Measurements from ENCODE around the gene GFRA1.
"Not testable (repeated sequence)": the region's sequence is repeated elsewhere in the genome, so short reads cannot be mapped to it uniquely, and the experiment has no call there.

GFRA1 gene

DNA sequence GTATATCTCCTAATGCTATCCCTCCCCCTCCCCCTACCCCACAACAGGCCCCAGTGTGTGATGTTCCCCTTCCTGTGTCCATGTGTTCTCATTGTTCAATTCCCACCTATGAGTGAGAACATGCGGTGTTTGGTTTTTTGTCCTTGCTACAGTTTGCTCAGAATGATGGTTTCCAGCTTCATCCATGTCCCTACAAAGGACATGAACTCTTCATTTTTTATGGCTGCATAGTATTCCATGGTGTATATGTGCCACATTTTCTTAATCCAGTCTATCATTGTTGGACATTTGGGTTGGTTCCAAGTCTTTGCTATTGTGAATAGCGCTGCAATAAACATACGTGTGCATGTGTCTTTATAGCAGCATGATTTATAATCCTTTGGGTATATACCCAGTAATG, 220.5 kb downstream of the GFRA1 start:
- not testable (repeated sequence) for H3K27ac ChIP-seq (ENCODE audit: low read depth in 2 of 2, low read length in 2 of 2)

DNA sequence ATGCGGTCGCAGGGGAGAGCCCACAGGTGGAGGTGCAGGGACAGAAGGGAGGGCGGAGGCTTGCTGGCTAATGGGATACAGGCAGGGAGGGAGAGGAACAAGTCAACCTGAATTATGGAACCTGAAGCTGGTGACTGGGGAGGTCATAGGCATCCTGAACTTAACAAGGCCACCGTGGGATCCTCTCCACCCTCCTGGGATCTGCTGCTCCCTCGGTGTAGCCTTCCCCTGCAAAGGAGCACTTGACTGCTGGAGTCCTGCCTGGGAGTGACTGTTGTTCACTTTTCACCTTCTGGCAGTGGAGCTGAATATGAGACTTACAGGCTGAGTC, 223.1 kb downstream of the GFRA1 start:
- Histone ChIP-seq H3K9ac (ENCODE audit: low read depth in 1 of 2, low read length in 2 of 2) (no peak overlapping the region), H3K9me3 (ENCODE audit: control insufficient read depth in 2 of 2, low read length in 2 of 2) (no peaks in the 10 kb centered on the region), H3K4me3 (ENCODE audit: low read length in 2 of 2) (no peak overlapping the region), H3K27ac (ENCODE audit: low read depth in 2 of 2, low read length in 2 of 2) (no peak overlapping the region), H3K27me3 (ENCODE audit: control insufficient read depth in 2 of 2, insufficient read depth in 2 of 2, low read length in 2 of 2) (no peaks in the 10 kb centered on the region), H3K4me1 (ENCODE audit: control insufficient read depth in 2 of 2, insufficient read depth in 2 of 2, low read length in 2 of 2) (no peaks in the 10 kb centered on the region), H3K36me3 (ENCODE audit: control insufficient read depth in 2 of 2, insufficient read depth in 2 of 2, low read length in 2 of 2) (no peaks in the 10 kb centered on the region)

More for the DNA sequence above, 220.5 kb downstream of the GFRA1 start:
- not testable (repeated sequence) for H3K4me3 ChIP-seq (ENCODE audit: low read length in 2 of 2); H3K36me3 ChIP-seq (ENCODE audit: control insufficient read depth in 2 of 2, insufficient read depth in 2 of 2, low read length in 2 of 2); H3K27me3 ChIP-seq (ENCODE audit: control insufficient read depth in 2 of 2, insufficient read depth in 2 of 2, low read length in 2 of 2); H3K9ac ChIP-seq (ENCODE audit: low read depth in 1 of 2, low read length in 2 of 2); H3K4me1 ChIP-seq (ENCODE audit: control insufficient read depth in 2 of 2, insufficient read depth in 2 of 2, low read length in 2 of 2); H3K9me3 ChIP-seq (ENCODE audit: control insufficient read depth in 2 of 2, low read length in 2 of 2)

DNA sequence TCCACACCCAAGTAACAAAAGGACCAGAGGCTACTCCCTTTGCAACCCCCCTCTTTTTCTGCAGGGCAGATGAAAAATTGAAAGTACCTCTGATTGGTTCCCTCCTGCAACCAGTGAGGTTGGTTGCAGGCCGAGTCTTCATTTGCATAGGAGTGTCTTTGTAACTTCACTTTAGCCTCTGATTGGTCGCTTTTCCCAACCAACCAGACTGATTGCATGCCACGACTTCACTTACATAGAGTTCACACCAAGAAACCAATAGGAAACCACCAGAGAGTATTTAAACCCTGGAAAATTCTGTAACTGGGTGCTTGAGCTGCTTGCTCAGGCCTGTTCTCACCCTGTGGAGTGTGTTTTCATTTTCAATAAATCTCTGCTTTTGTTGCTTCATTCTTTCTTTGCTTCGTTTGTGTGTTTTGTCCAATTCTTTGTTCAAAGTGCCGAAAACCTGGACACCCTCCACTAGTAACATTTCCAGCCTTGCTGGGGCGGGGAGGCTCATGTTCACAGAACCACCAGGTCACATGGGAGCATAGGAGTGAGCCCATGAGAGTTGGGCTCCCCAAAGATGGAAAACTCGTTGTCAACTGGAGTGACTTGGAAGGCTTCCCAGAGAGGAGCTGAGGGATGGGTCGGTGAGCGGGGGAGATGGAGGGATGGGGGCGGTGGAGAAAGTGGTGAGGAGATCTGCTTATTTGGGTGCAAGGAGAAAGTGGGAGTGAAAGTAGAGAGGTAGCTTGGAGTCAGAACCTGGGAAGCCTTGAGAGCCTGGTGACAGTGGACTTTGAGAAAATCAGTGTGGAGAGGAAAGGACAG, 223.6 kb downstream of the GFRA1 start:
- Histone ChIP-seq H3K9ac (ENCODE audit: low read depth in 1 of 2, low read length in 2 of 2) (no peak overlapping the region), H3K27ac (ENCODE audit: low read depth in 2 of 2, low read length in 2 of 2) (no peak overlapping the region), H3K36me3 (ENCODE audit: control insufficient read depth in 2 of 2, insufficient read depth in 2 of 2, low read length in 2 of 2) (no peaks in the 10 kb centered on the region), H3K4me1 (ENCODE audit: control insufficient read depth in 2 of 2, insufficient read depth in 2 of 2, low read length in 2 of 2) (no peaks in the 10 kb centered on the region), H3K27me3 (ENCODE audit: control insufficient read depth in 2 of 2, insufficient read depth in 2 of 2, low read length in 2 of 2) (no peaks in the 10 kb centered on the region), H3K4me3 (ENCODE audit: low read length in 2 of 2) (no peak overlapping the region), H3K9me3 (ENCODE audit: control insufficient read depth in 2 of 2, low read length in 2 of 2) (no peaks in the 10 kb centered on the region)

DNA sequence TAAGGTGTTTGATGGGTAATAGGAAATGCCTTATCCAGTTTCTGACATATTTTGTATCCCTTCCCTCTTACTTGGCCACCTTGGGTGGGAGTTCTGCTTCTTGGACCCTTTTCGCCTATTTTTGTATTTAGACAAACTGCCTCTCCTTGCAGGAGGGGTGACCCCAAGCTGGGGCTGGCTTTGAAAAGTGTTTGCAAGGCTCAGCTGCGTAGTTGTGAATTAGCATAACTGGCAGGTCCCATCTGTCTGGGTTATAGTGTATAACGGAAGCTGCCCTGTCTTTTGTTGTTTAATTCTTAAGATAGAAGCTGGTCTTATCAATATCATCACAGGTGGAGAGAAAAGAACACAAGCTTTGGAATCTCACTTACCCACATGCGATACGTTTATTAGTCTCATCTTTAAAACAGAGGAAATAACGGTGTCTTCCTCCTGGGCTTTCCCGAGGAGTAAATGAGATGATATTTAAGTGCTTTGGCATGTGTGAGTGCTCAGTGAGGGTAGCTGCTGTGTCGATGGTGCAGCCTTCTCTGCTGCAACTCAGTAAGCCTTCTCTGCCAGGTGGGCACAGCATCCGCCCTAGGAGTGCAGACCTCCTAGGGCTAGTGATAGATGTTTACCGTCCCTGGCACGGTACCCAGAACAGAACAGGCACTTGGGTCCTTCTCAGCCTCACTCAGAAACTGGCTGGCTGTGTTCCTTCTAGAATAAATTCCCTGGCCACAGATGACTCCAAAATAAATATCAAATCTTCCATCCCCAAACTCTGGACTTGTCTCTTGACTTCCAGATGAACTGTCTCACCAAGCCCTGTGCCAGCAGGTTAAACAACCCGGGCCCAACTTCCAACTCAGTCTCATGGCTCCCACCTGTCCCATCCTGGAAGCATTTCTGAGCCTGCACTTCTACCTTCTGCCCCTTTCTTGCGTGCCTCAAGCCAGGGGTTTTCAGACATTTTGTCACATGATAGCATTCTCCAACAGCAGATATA, 227.3 kb downstream of the GFRA1 start:
- Histone ChIP-seq H3K4me3 (ENCODE audit: low read length in 2 of 2) (no peak overlapping the region), H3K36me3 (ENCODE audit: control insufficient read depth in 2 of 2, insufficient read depth in 2 of 2, low read length in 2 of 2) (no peaks in the 10 kb centered on the region), H3K9ac (ENCODE audit: low read depth in 1 of 2, low read length in 2 of 2) (no peak overlapping the region), H3K27me3 (ENCODE audit: control insufficient read depth in 2 of 2, insufficient read depth in 2 of 2, low read length in 2 of 2) (no peaks in the 10 kb centered on the region), H3K27ac (ENCODE audit: low read depth in 2 of 2, low read length in 2 of 2) (no peak overlapping the region), H3K4me1 (ENCODE audit: control insufficient read depth in 2 of 2, insufficient read depth in 2 of 2, low read length in 2 of 2) (no peaks in the 10 kb centered on the region), H3K9me3 (ENCODE audit: control insufficient read depth in 2 of 2, low read length in 2 of 2) (no peaks in the 10 kb centered on the region)

DNA sequence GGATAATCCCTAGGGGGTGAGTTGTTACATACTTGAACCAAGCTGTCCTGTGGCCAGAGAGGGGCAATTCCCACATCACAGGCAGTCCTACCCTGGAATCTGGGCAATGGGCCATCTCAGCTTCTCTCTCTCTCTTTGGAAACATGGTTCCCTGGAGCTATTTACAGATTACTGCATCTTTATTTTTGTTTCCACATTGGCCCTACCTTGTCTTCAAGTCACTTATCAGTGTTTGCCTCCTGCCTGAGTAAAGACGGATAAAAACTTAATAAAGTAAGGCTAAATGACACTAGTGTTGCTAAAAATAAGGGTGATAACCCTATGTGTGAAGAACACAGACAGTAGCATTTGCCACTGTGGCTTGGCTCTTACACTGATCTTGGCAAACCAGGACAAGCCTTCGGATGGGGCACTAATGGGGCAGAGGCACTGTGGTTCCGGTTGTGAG, 228.2 kb downstream of the GFRA1 start:
- no peaks in the 10 kb centered on the region for H3K4me1 ChIP-seq (ENCODE audit: control insufficient read depth in 2 of 2, insufficient read depth in 2 of 2, low read length in 2 of 2)

DNA sequence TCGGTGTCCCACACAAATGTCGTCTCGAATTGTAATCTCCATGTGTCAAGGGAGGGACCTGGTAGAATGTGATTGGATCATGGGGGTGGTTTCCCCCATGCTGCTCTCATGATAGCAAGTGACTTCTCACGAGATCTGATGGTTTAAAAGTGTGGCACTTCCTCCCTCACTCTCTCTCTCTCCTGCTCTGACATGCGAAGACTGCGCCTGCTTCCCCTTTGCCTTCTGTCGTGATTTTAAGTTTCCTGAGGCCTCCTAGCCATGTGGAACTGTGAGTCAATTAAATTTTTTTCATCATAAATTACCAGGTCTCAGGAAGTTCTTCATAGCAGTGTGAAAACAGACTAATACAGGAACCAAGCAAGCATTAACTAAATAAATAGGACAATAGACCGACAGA, 229.1 kb downstream of the GFRA1 start:
- no peaks in the 10 kb centered on the region for H3K9me3 ChIP-seq (ENCODE audit: control insufficient read depth in 2 of 2, low read length in 2 of 2)
- H3K36me3 ChIP-seq (ENCODE audit: control insufficient read depth in 2 of 2, insufficient read depth in 2 of 2, low read length in 2 of 2) = no peaks in the 10 kb centered on the region
- H3K27me3 ChIP-seq (ENCODE audit: control insufficient read depth in 2 of 2, insufficient read depth in 2 of 2, low read length in 2 of 2) = no peaks in the 10 kb centered on the region
- no peaks in the 10 kb centered on the region for H3K4me1 ChIP-seq (ENCODE audit: control insufficient read depth in 2 of 2, insufficient read depth in 2 of 2, low read length in 2 of 2)
- no peak overlapping the region for H3K9ac ChIP-seq (ENCODE audit: low read depth in 1 of 2, low read length in 2 of 2)
- no peak overlapping the region for H3K27ac ChIP-seq (ENCODE audit: low read depth in 2 of 2, low read length in 2 of 2)
- H3K4me3 ChIP-seq (ENCODE audit: low read length in 2 of 2) = no peak overlapping the region

More for the DNA sequence above, 228.2 kb downstream of the GFRA1 start:
- H3K36me3 ChIP-seq (ENCODE audit: control insufficient read depth in 2 of 2, insufficient read depth in 2 of 2, low read length in 2 of 2) = no peaks in the 10 kb centered on the region
- H3K9ac ChIP-seq (ENCODE audit: low read depth in 1 of 2, low read length in 2 of 2) = no peak overlapping the region
- H3K27me3 ChIP-seq (ENCODE audit: control insufficient read depth in 2 of 2, insufficient read depth in 2 of 2, low read length in 2 of 2) = no peaks in the 10 kb centered on the region
- no peaks in the 10 kb centered on the region for H3K9me3 ChIP-seq (ENCODE audit: control insufficient read depth in 2 of 2, low read length in 2 of 2)
- no peak overlapping the region for H3K27ac ChIP-seq (ENCODE audit: low read depth in 2 of 2, low read length in 2 of 2)
- no peak overlapping the region for H3K4me3 ChIP-seq (ENCODE audit: low read length in 2 of 2)

DNA sequence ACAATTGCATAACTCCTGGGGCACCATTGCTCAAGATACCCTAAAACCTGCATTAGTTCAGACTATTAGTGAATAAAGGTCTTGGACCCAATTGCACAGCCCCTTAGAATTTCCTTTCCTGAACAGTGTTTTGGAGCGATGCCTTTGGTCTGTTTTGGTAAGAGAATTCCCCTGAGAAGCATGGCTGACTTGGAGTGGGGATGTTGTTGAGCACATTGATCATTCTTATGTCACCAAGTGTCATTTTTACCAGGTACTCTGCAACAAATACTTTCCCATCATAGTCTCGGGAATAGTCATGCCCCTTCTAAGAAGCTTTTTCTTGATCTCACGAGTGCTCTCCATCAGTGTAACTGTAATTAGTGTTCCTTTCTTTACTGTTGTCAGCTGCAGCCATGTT, 229.7 kb downstream of the GFRA1 start:
- H3K9me3 ChIP-seq (ENCODE audit: control insufficient read depth in 2 of 2, low read length in 2 of 2) = no peaks in the 10 kb centered on the region
- H3K9ac ChIP-seq (ENCODE audit: low read depth in 1 of 2, low read length in 2 of 2) = no peak overlapping the region
- no peaks in the 10 kb centered on the region for H3K36me3 ChIP-seq (ENCODE audit: control insufficient read depth in 2 of 2, insufficient read depth in 2 of 2, low read length in 2 of 2)
- H3K27ac ChIP-seq (ENCODE audit: low read depth in 2 of 2, low read length in 2 of 2) = no peak overlapping the region
- no peaks in the 10 kb centered on the region for H3K4me1 ChIP-seq (ENCODE audit: control insufficient read depth in 2 of 2, insufficient read depth in 2 of 2, low read length in 2 of 2)
- H3K27me3 ChIP-seq (ENCODE audit: control insufficient read depth in 2 of 2, insufficient read depth in 2 of 2, low read length in 2 of 2) = no peaks in the 10 kb centered on the region
- H3K4me3 ChIP-seq (ENCODE audit: low read length in 2 of 2) = no peak overlapping the region

DNA sequence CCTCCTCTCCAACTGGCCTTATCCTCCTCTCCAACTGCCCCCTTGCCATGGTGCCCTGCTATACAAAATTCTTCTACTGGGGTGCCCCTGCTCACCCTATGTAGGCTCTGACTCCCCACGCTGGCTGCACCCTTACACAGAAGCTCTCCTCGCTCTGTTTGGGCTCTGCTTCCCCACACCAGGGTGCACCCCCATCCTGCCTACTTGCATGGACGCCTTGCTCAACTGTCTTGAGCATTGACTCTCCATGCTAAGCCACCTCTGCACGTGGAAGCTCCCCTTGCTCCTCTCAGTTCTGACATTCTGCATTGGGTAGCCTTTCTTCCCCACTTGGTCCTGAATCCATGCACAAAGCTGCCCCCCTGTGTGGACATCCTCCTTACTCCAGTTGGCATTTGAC, 231.1 kb downstream of the GFRA1 start:
- H3K36me3 ChIP-seq (ENCODE audit: control insufficient read depth in 2 of 2, insufficient read depth in 2 of 2, low read length in 2 of 2) = no peaks in the 10 kb centered on the region
- H3K27me3 ChIP-seq (ENCODE audit: control insufficient read depth in 2 of 2, insufficient read depth in 2 of 2, low read length in 2 of 2) = no peaks in the 10 kb centered on the region
- H3K4me3 ChIP-seq (ENCODE audit: low read length in 2 of 2) = no peak overlapping the region
- no peak overlapping the region for H3K27ac ChIP-seq (ENCODE audit: low read depth in 2 of 2, low read length in 2 of 2)
- H3K4me1 ChIP-seq (ENCODE audit: control insufficient read depth in 2 of 2, insufficient read depth in 2 of 2, low read length in 2 of 2) = no peaks in the 10 kb centered on the region
- no peaks in the 10 kb centered on the region for H3K9me3 ChIP-seq (ENCODE audit: control insufficient read depth in 2 of 2, low read length in 2 of 2)
- no peak overlapping the region for H3K9ac ChIP-seq (ENCODE audit: low read depth in 1 of 2, low read length in 2 of 2)

DNA sequence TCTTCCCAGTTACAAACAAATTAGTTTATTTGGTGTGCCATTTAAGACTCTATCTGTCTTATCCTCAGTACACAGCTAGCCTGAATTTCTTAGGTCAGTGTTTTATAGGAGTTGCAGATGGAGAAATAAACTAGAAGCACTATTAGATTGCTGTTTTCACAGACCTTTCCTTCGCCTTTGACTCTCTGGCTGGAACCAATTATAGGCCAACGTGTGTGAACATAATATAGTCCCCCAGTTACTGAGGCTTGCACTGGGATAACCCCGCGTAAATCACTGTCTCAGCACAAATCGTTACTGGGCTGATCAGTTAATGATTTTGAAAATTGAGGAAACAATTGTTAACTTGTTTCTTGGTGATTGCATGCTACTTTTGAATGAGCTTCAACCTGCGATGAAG, 233.4 kb downstream of the GFRA1 start:
- no peak overlapping the region for H3K4me3 ChIP-seq (ENCODE audit: low read length in 2 of 2)
- H3K27me3 ChIP-seq (ENCODE audit: control insufficient read depth in 2 of 2, insufficient read depth in 2 of 2, low read length in 2 of 2) = no peaks in the 10 kb centered on the region
- H3K36me3 ChIP-seq (ENCODE audit: control insufficient read depth in 2 of 2, insufficient read depth in 2 of 2, low read length in 2 of 2) = no peaks in the 10 kb centered on the region
- H3K9me3 ChIP-seq (ENCODE audit: control insufficient read depth in 2 of 2, low read length in 2 of 2) = no peaks in the 10 kb centered on the region
- H3K9ac ChIP-seq (ENCODE audit: low read depth in 1 of 2, low read length in 2 of 2) = no peak overlapping the region
- no peak overlapping the region for H3K27ac ChIP-seq (ENCODE audit: low read depth in 2 of 2, low read length in 2 of 2)
- no peaks in the 10 kb centered on the region for H3K4me1 ChIP-seq (ENCODE audit: control insufficient read depth in 2 of 2, insufficient read depth in 2 of 2, low read length in 2 of 2)

DNA sequence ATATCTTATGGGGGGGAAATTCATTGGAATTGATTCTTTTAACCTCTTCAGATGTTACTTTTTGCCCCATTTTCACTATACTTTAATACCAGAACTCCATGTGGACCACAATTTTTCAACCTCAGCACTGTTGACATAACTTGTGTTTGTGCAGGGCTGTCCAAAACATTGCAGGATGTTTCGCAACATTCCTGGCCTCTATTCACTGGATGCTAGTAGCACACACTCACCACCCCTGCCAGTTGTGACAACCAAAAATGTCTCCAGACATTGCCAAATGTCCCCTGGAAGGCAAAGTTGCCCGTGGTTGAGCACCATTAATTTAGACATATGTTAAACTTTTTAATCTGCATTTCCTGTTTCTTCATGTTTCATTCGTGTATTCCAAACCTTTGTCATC, 234.7 kb downstream of the GFRA1 start:
- Histone ChIP-seq H3K27me3 (ENCODE audit: control insufficient read depth in 2 of 2, insufficient read depth in 2 of 2, low read length in 2 of 2) (no peaks in the 10 kb centered on the region), H3K36me3 (ENCODE audit: control insufficient read depth in 2 of 2, insufficient read depth in 2 of 2, low read length in 2 of 2) (no peaks in the 10 kb centered on the region), H3K4me1 (ENCODE audit: control insufficient read depth in 2 of 2, insufficient read depth in 2 of 2, low read length in 2 of 2) (no peaks in the 10 kb centered on the region), H3K9ac (ENCODE audit: low read depth in 1 of 2, low read length in 2 of 2) (no peak overlapping the region), H3K4me3 (ENCODE audit: low read length in 2 of 2) (no peak overlapping the region), H3K9me3 (ENCODE audit: control insufficient read depth in 2 of 2, low read length in 2 of 2) (peaks cover 0 to 1% of the 10 kb centered on the region in 2 donors), H3K27ac (ENCODE audit: low read depth in 2 of 2, low read length in 2 of 2) (no peak overlapping the region)
